ENCODE data around the gene FATE1.

GRCh38 chrX:151752847-151753246 is 37.0 kb downstream of the FATE1 start:
- no peak for TF ChIP-seq CTCF (conservative IDR thresholded peaks at IDR 0.05; ENCODE audit: low read length)
- TF ChIP-seq EZH2phosphoT487 (IDR thresholded peaks at IDR 0.05; ENCODE audit: borderline replicate concordance) = no peak

Data from Loucy (cell line).